Lung (tissue), 12 donors: ENCODE data around the gene LIN54. TPM values are rescaled to one million over a fixed set of nuclear protein-coding genes. Genes with fewer than 3 reads are reported as not detected.

Experiments used
- ATAC-seq: fragments of 200-7000 bp; cut with Tn5 transposase; one replicate; pipeline ENCODE4 v1.9.1; 2020; ENCODE audit warnings: moderate number of reproducible peaks; ENCODE audit not compliant: insufficient read depth, low FRiP score
- DNase-seq, 3 donors: peaks; one replicate each; pipeline ENCODE4 v3.0.0-alpha.2; 2013 to 2017
- H3K27ac ChIP-seq, 2 donors: one replicate each; pipeline ENCODE4 v1.5.1; 2013; ENCODE audit warnings: mild to moderate bottlenecking in 2 of 2, moderate library complexity in 2 of 2, control low read depth in 1 of 2, inconsistent platforms in 1 of 2, low read depth in 1 of 2, low read length in 1 of 2
- H3K27me3 ChIP-seq, 3 donors: one replicate each; pipeline ENCODE4 v1.5.1; 2013; ENCODE audit warnings: low read length in 2 of 3; ENCODE audit not compliant: control insufficient read depth in 3 of 3, insufficient read depth in 3 of 3
- H3K36me3 ChIP-seq, 4 donors: one replicate each; pipeline ENCODE4 v1.5.1; 2013; ENCODE audit warnings: low read length in 4 of 4, mild to moderate bottlenecking in 1 of 4, moderate library complexity in 1 of 4; ENCODE audit not compliant: control insufficient read depth in 4 of 4, insufficient read depth in 4 of 4
- H3K4me1 ChIP-seq, 5 donors: one replicate each; pipeline ENCODE4 v1.5.1; 2013; ENCODE audit warnings: low read length in 5 of 5, mild to moderate bottlenecking in 2 of 5, moderate library complexity in 1 of 5; ENCODE audit not compliant: control insufficient read depth in 5 of 5, insufficient read depth in 5 of 5
- H3K4me3 ChIP-seq: one replicate; pipeline ENCODE4 v1.5.1; 2013; ENCODE audit warnings: mild to moderate bottlenecking, control low read depth, moderate library complexity
- H3K9ac ChIP-seq, 2 donors: one replicate each; pipeline ENCODE4 v1.5.1; 2013; ENCODE audit warnings: low read length in 2 of 2, control low read depth in 1 of 2; ENCODE audit not compliant: insufficient read depth in 1 of 2
- H3K9me3 ChIP-seq, 4 donors: one replicate each; pipeline ENCODE4 v1.5.1; 2013; ENCODE audit warnings: low read length in 3 of 4, mild to moderate bottlenecking in 1 of 4, moderate library complexity in 1 of 4; ENCODE audit not compliant: control insufficient read depth in 4 of 4, insufficient read depth in 3 of 4
- WGBS, 2 donors: extraction: QIAGEN DNeasy Blood & Tissue Kit; methylation state at CpG; one replicate each; pipeline ENCODE4 v1.1.7; 2013; 5-methylcytosine and 5-hydroxymethylcytosine counted together
- polyA plus RNA-seq, 2 donors: library from polyadenylated mRNA; stranded (reverse); fragments of 200-250 nt; gene quantifications; one replicate each; pipeline ENCODE4 v1.2.1, GENCODE V29; 2013
- total RNA-seq, 2 donors: library from RNA; depleted of rRNA in 1 of 2; stranded (reverse); fragments of >200 nt in 1 of 2; gene quantifications; one replicate each; pipeline ENCODE4 v1.2.1, GENCODE V29; 2014 to 2021
- TF ChIP-seq, protein P1 (sequence below): IDR thresholded peaks from 2 replicates; pipeline ENCODE4 v1.5.1; 2012; ENCODE audit warnings: mild to moderate bottlenecking; ENCODE audit errors: control extremely low read depth, extremely low read depth
- donor health status: control.
- donor health status: control.
- donor health status: Bipolar disorder and iron deficiency.
- donor health status: healthy.
- donor health status: DM: yes; HTN: yes; CAD: no.

The LIN54 gene
- total and polyA plus RNA-seq, 4 donors, result 2.7 to 14.1 (median 7.3) TPM

DNA sequence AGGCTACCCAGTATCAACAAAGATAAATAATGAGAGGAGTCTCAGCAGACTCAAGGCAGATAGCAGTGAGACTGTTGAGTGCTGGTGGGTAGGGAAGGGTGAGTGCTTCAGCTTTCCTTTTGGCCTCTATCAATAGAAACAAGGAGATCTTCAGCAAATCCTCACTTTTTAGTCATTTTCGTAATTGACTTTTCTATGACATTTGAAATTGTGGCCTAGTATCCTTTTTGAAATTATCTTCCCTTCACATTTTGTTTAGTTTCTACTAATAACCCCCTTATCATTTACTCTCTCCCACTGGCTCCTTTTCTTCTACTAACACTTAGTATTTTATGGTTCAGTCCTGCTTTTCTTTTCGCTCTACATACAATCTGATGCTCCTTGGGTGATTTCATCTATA lies 44.9 kb downstream of the LIN54 start:
- Histone ChIP-seq H3K27me3 (no peaks in the 10 kb centered on the region), H3K27ac (no peak overlapping the region), H3K4me1 (no peaks in the 10 kb centered on the region), H3K4me3 (no peak overlapping the region), H3K9ac (no peak overlapping the region), H3K9me3 (no peaks in the 10 kb centered on the region), H3K36me3 (peaks cover 4 to 23% (median 11%) of the 10 kb centered on the region in 4 donors)
- 97 to 98% methylated on average over 2 of the region's 2 CpGs for WGBS, 2 donors
- ATAC-seq (no peak), DNase-seq (no peak)
- TF ChIP-seq, protein P1, sequence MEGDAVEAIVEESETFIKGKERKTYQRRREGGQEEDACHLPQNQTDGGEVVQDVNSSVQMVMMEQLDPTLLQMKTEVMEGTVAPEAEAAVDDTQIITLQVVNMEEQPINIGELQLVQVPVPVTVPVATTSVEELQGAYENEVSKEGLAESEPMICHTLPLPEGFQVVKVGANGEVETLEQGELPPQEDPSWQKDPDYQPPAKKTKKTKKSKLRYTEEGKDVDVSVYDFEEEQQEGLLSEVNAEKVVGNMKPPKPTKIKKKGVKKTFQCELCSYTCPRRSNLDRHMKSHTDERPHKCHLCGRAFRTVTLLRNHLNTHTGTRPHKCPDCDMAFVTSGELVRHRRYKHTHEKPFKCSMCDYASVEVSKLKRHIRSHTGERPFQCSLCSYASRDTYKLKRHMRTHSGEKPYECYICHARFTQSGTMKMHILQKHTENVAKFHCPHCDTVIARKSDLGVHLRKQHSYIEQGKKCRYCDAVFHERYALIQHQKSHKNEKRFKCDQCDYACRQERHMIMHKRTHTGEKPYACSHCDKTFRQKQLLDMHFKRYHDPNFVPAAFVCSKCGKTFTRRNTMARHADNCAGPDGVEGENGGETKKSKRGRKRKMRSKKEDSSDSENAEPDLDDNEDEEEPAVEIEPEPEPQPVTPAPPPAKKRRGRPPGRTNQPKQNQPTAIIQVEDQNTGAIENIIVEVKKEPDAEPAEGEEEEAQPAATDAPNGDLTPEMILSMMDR, result no peak

DNA sequence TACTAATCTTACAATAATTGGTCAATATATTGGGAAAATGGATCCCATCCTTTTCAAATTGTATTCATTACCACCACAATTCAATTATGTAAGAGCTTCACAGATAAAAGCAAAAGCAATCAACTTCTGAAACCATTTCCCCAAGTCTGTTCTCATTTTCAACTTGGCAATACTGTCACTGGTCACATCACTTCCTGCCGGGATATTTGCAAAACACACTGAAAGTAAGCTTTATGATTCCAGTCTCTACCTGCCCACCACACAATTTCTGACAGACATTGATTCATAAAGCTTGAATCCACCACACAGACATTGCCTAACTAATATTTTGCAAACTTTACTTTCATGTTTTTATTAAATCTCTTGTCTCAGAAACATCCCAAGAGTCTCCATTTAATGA lies 53.6 kb downstream of the LIN54 start:
- no peak for ATAC-seq
- 40 to 75% methylated on average over 1 of the region's 1 CpG for WGBS, 2 donors

DNA sequence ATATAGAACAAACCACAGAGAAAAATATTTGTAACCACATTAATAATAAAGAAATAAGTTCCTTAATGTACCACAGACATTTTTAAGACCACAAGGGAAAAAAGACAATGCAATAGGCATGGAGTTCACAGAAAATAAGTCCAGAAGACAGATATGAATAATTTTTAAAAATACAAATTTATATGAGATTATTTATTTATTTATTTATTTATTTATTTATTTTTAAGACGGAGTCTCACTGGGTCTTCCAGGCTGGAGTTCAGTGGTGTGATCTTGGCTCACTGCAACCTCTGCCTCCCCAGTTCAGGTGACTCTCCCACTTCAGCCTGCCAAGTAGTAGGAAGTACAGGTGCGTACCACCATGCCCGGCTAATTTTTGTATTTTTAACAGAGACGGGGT lies 56.4 kb downstream of the LIN54 start:
- H3K27me3 ChIP-seq, result no peaks in the 10 kb centered on the region
- ATAC-seq (no peak), DNase-seq (no peak)
- no peaks in the 10 kb centered on the region for H3K4me1 ChIP-seq
- H3K36me3 ChIP-seq, result peaks cover 0 to 3% (median 0%) of the 10 kb centered on the region in 4 donors
- TF ChIP-seq, protein P1, result no peak
- H3K9me3 ChIP-seq, result no peaks in the 10 kb centered on the region
- no peak overlapping the region for H3K27ac ChIP-seq
- WGBS, 2 donors, result 98% methylated on average over 4 of the region's 4 CpGs
- H3K4me3 ChIP-seq, result no peak overlapping the region
- H3K9ac ChIP-seq, result no peak overlapping the region

More for the DNA sequence above, 53.6 kb downstream of the LIN54 start:
- H3K27me3 ChIP-seq, result no peaks in the 10 kb centered on the region
- no peaks in the 10 kb centered on the region for H3K9me3 ChIP-seq
- H3K9ac ChIP-seq, result no peak overlapping the region
- peaks cover 0 to 6% (median 3%) of the 10 kb centered on the region in 4 donors for H3K36me3 ChIP-seq
- H3K4me1 ChIP-seq, result no peaks in the 10 kb centered on the region
- H3K4me3 ChIP-seq, result no peak overlapping the region
- TF ChIP-seq, protein P1, result no peak
- DNase-seq, result peak in 1 of 3 donors; percentile 1
- no peak overlapping the region for H3K27ac ChIP-seq

DNA sequence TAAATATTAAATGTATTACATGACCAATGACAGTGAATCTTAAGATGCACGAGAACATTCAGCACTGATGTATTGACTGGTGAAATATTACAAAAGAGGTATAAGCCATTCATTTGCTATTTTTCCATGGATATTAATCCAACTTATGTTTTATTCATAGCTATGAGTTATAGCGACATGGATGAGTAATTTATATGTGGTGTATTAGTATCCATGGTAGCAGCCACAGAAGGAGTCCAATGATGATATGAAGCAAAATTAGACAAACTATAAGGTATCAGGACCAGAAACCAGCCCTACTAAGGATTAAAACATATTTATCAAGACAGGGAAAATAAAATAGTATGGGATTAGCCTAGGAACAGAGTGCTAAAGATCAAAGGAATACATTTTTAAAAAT lies 59.4 kb downstream of the LIN54 start:
- Histone ChIP-seq H3K9ac (no peak overlapping the region), H3K27ac (no peak overlapping the region), H3K4me1 (no peaks in the 10 kb centered on the region), H3K4me3 (no peak overlapping the region), H3K9me3 (no peaks in the 10 kb centered on the region), H3K27me3 (no peaks in the 10 kb centered on the region), H3K36me3 (peaks cover 0 to 3% (median 1%) of the 10 kb centered on the region in 4 donors)
- WGBS, 2 donors, result 96 to 99% methylated on average over 2 of the region's 2 CpGs
- DNase-seq, result no peak
- TF ChIP-seq, protein P1, result no peak
- no peak for ATAC-seq
